B cell (primary cell): ENCODE results near the gene CLEC11A.

Experiments used
- CTCF ChIP-seq: fragments of 200-600 bp; IDR thresholded peaks from one replicate; pipeline ENCODE4 v1.8.0; 2022; ENCODE audit warnings: antibody characterized with exemption, mild to moderate bottlenecking
- EZH2 ChIP-seq: IDR thresholded peaks from 2 replicates; pipeline ENCODE4 v1.6.1; 2012; ENCODE audit warnings: borderline replicate concordance, low read depth, mild to moderate bottlenecking, moderate library complexity, low read length; ENCODE audit not compliant: insufficient read depth, poor library complexity, severe bottlenecking

GRCh38 chr19:50693064-50693975, 29.8 kb upstream of the CLEC11A start:
- TF ChIP-seq CTCF (no peak), EZH2 (no peak)
